HL-60 (cell line): ENCODE data around the gene LAMC3.

Source experiments
- DNase-seq, 2 experiments: peaks; one replicate each; pipeline ENCODE4 v3.0.0-alpha.2; 2010 to 2020; ENCODE audit warnings: low read depth in 1 of 2, low spot score in 1 of 2
- H3K27ac ChIP-seq: fragments of 250-450 bp; sonication (Bioruptor Pico); replicated peaks from 2 replicates; pipeline ENCODE4 v1.5.1; 2020; ENCODE audit warnings: mild to moderate bottlenecking, moderate library complexity
- H3K27me3 ChIP-seq: fragments of 250-450 bp; sonication (Bioruptor Pico); 2 replicates; pipeline ENCODE4 v1.5.1; 2021; ENCODE audit warnings: mild to moderate bottlenecking, moderate library complexity; ENCODE audit not compliant: insufficient read depth, poor library complexity, severe bottlenecking
- H3K4me3 ChIP-seq: replicated peaks from 2 replicates; pipeline ENCODE4 v1.5.1; 2011; ENCODE audit warnings: mild to moderate bottlenecking, control low read depth, low read length; ENCODE audit not compliant: insufficient read depth
- CTCF ChIP-seq: IDR thresholded peaks from one replicate; pipeline ENCODE4 v1.5.1; 2011; ENCODE audit warnings: low read length, control low read depth, inconsistent platforms; ENCODE audit not compliant: insufficient read depth
- GABPA ChIP-seq: IDR thresholded peaks from 2 replicates; pipeline ENCODE4 v1.6.1; 2012; ENCODE audit warnings: low read depth
- POLR2AphosphoS5 ChIP-seq: IDR thresholded peaks from 2 replicates; pipeline ENCODE4 v1.6.1; 2012; ENCODE audit warnings: low read depth
- SPI1 ChIP-seq: IDR thresholded peaks from 2 replicates; pipeline ENCODE4 v1.6.1; 2012; ENCODE audit warnings: low read depth, mild to moderate bottlenecking, borderline replicate concordance
- TF ChIP-seq, protein P1 (sequence below): IDR thresholded peaks from 2 replicates; pipeline ENCODE4 v1.6.1; 2012; ENCODE audit warnings: low read depth; ENCODE audit not compliant: insufficient replicate concordance

LAMC3 gene

DNA sequence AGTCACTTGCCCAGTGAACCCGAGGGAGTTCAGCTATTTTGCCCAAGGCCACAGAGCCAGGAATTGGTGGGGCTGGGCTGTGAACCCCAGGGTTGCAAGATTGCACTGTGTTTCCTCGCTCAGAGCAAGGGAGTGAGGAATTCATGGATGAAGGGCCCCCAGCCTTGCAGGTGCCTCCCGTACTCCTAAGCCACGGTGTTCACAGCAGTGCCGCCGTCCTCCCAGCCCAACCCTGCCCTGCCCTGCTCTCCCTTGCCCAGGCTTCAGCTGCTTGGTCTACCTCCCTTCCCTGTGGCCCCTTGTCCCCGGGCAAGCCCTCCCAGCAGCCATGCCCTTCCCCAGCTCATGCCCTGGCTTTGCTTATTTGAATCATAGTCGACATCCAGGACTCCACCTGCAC, 6.1 kb downstream of the LAMC3 start:
- no peak overlapping the region for H3K4me3 ChIP-seq
- no peak overlapping the region for H3K27ac ChIP-seq
- TF ChIP-seq, protein P1, sequence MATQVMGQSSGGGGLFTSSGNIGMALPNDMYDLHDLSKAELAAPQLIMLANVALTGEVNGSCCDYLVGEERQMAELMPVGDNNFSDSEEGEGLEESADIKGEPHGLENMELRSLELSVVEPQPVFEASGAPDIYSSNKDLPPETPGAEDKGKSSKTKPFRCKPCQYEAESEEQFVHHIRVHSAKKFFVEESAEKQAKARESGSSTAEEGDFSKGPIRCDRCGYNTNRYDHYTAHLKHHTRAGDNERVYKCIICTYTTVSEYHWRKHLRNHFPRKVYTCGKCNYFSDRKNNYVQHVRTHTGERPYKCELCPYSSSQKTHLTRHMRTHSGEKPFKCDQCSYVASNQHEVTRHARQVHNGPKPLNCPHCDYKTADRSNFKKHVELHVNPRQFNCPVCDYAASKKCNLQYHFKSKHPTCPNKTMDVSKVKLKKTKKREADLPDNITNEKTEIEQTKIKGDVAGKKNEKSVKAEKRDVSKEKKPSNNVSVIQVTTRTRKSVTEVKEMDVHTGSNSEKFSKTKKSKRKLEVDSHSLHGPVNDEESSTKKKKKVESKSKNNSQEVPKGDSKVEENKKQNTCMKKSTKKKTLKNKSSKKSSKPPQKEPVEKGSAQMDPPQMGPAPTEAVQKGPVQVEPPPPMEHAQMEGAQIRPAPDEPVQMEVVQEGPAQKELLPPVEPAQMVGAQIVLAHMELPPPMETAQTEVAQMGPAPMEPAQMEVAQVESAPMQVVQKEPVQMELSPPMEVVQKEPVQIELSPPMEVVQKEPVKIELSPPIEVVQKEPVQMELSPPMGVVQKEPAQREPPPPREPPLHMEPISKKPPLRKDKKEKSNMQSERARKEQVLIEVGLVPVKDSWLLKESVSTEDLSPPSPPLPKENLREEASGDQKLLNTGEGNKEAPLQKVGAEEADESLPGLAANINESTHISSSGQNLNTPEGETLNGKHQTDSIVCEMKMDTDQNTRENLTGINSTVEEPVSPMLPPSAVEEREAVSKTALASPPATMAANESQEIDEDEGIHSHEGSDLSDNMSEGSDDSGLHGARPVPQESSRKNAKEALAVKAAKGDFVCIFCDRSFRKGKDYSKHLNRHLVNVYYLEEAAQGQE: no peak
- TF ChIP-seq POLR2AphosphoS5 (no peak), GABPA (no peak), CTCF (no peak), SPI1 (no peak)
- DNase-seq: no peak
- H3K27me3 ChIP-seq: peaks cover 24% of the 10 kb centered on the region

- TF ChIP-seq CTCF: no peak
- TF ChIP-seq GABPA: no peak
- TF ChIP-seq POLR2AphosphoS5: no peak
- TF ChIP-seq, protein P1: no peak
- no peak for TF ChIP-seq SPI1
- no peak for DNase-seq
- Histone ChIP-seq H3K4me3 (no peak overlapping the region), H3K27ac (no peak overlapping the region), H3K27me3 (peaks cover 21% of the 10 kb centered on the region)
Measured at GRCh38 chr9:131015876-131016397, 7.0 kb downstream of the LAMC3 start.

DNA sequence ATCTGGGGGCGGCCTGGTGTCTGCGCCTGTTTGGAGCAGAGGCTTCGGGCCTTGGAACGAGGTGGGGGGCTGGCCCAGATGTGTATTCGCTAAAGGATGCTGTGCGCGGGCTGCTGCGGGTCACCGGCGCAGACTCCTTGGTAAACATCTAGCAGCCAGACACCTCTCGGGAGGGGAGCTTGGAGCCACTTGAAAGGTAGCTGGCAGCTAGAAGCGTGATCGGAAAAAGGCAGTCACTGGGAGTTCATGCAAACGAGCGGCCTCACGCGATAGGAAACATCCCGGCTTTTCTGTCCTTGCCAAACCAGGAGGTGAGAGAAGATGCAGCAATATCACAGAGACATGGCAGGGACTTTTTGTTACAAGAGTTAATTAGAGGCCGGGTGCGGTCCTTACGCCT, 8.1 kb downstream of the LAMC3 start:
- Histone ChIP-seq H3K27ac (no peak overlapping the region), H3K4me3 (no peak overlapping the region), H3K27me3 (peaks cover 15% of the 10 kb centered on the region)
- DNase-seq: no peak
- TF ChIP-seq POLR2AphosphoS5 (no peak), CTCF (no peak), SPI1 (no peak)
- TF ChIP-seq, protein P1: no peak
